Spleen (tissue), 7 donors: ENCODE measurements around the gene PKD1.
"Not testable (repeated sequence)": the region's sequence is repeated elsewhere in the genome, so short reads cannot be mapped to it uniquely, and the experiment has no call there.

Experiments used
- CTCF ChIP-seq, 11 experiments: fragments of 200-600 bp in 7 of 11; fragments of 450-650 bp in 4 of 11; sonication (generic) in 4 of 11; IDR thresholded peaks in 8 of 11; conservative IDR thresholded peaks in 3 of 11; 1 replicate in 7 of 11; 2 replicates in 4 of 11; pipeline versions ENCODE4 v1.4.0 to v1.8.0; 2016 to 2021; ENCODE audit warnings: antibody characterized with exemption in 11 of 11, inconsistent platforms in 4 of 11, mild to moderate bottlenecking in 1 of 11
- POLR2A ChIP-seq, 3 donors: fragments of 450-650 bp; IDR thresholded peaks; one replicate each; pipeline ENCODE4 v1.5.1; 2017; ENCODE audit warnings: antibody characterized with exemption in 3 of 3, mild to moderate bottlenecking in 1 of 3
- donor health status: DM: no; HTN: no; CAD: no; lungs with moderate emphysema.
- donor health status: DM: no; HTN: no; CAD: no.
- donor health status: DM: no; HTN: no; CAD: no.

- not testable (repeated sequence) for TF ChIP-seq CTCF (IDR thresholded peaks at IDR 0.05 in 8 of 11, conservative IDR thresholded peaks at IDR 0.05 in 3 of 11); POLR2A (IDR thresholded peaks at IDR 0.05)
Measured at GRCh38 chr16:2111009-2111353, 24.7 kb downstream of the PKD1 start.
